Upper lobe of left lung (tissue), 6 donors: ENCODE results near the gene CRIP2. TPM values are rescaled to one million over a fixed set of nuclear protein-coding genes. Genes with fewer than 3 reads are reported as not detected.

Experiments
- ATAC-seq, 2 donors: fragments of 200-7000 bp; cut with Tn5 transposase; one replicate each; pipeline ENCODE4 v1.9.1; 2022; ENCODE audit warnings: mild to moderate bottlenecking in 2 of 2, moderate library complexity in 2 of 2; ENCODE audit not compliant: low FRiP score in 2 of 2
- DNase-seq, 2 donors: peaks; one replicate each; pipeline ENCODE4 v3.0.0-alpha.2; 2019 to 2020
- H3K27ac ChIP-seq, 4 donors: fragments of 200-600 bp; sonication (generic); one replicate each; pipeline ENCODE4 v1.5.1; 2016 to 2019
- H3K27me3 ChIP-seq, 4 donors: fragments of 200-600 bp; sonication (generic); one replicate each; pipeline ENCODE4 v1.5.1; 2017 to 2019
- H3K36me3 ChIP-seq, 4 donors: fragments of 200-600 bp; sonication (generic); one replicate each; pipeline ENCODE4 v1.5.1; 2016 to 2019
- H3K4me1 ChIP-seq, 4 donors: fragments of 200-600 bp; sonication (generic); one replicate each; pipeline ENCODE4 v1.5.1; 2018 to 2019
- H3K4me3 ChIP-seq, 4 donors: fragments of 200-600 bp; sonication (generic); one replicate each; pipeline ENCODE4 v1.5.1; 2017 to 2019; ENCODE audit warnings: mild to moderate bottlenecking in 2 of 4, moderate library complexity in 1 of 4
- H3K9me3 ChIP-seq, 4 donors: fragments of 200-600 bp; sonication (generic); one replicate each; pipeline ENCODE4 v1.5.1; 2018 to 2019
- CTCF ChIP-seq, 6 experiments: fragments of 450-650 bp in 4 of 6; fragments of 200-600 bp in 2 of 6; sonication (generic) in 2 of 6; IDR thresholded peaks; one replicate each; pipeline ENCODE4 v1.5.1; 2016 to 2019; ENCODE audit warnings: antibody characterized with exemption in 6 of 6
- EP300 ChIP-seq, 4 donors: sonication (generic); formaldehyde crosslinking; IDR thresholded peaks; one replicate each; pipeline ENCODE4 v1.5.1; 2017; ENCODE audit warnings: antibody characterized with exemption in 4 of 4, control low read depth in 2 of 4
- POLR2A ChIP-seq, 4 donors: fragments of 450-650 bp; IDR thresholded peaks; one replicate each; pipeline ENCODE4 v1.5.1; 2016 to 2017; ENCODE audit warnings: antibody characterized with exemption in 4 of 4, mild to moderate bottlenecking in 2 of 4
- POLR2AphosphoS5 ChIP-seq, 2 donors: sonication (generic); formaldehyde crosslinking; IDR thresholded peaks; one replicate each; pipeline ENCODE4 v1.5.1; 2017; ENCODE audit warnings: antibody characterized with exemption in 2 of 2
- WGBS, 2 donors: methylation state at CpG; one replicate each; pipeline ENCODE4 v1.1.5; 2017 to 2018; 5-methylcytosine and 5-hydroxymethylcytosine counted together
- total RNA-seq, 6 donors: library from RNA; depleted of rRNA in 4 of 6; stranded (reverse); fragments of >200 nt in 4 of 6; gene quantifications; one replicate each; pipeline versions ENCODE4 v1.1.0 to v1.2.1, GENCODE V29; 2016 to 2021
- donor health status: DM: no; HTN: no; CAD: no; lungs with moderate emphysema.
- donor health status: DM: no; HTN: yes; CAD: no; lungs with severe emphysema.

Gene CRIP2
- total RNA-seq, 6 donors from 2014 or later: 55.5 to 422 (median 190) TPM

DNA sequence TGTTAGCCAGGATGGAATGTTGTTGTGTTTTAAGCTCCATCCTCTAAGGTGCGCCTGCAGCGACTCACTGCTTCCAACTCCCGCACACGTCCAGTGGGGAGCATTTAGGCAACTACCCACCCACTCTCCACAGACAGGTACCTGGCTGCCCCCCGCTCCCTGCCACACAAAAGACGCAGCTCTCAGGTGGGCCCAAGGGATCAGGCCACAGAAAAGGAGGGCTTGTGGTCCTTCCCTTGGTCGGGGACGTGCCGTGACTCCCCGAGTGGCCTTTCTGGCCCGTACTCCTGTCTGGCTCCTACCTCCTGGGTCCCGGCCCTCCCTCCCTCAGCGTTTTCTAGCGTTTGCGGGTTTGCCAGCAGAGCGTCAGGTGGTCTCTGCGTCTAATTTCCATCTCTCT, 32.6 kb downstream of the CRIP2 start:
- H3K4me1 ChIP-seq: no peaks in the 10 kb centered on the region
- TF ChIP-seq POLR2A (IDR thresholded peaks at IDR 0.05) (no peak), POLR2AphosphoS5 (IDR thresholded peaks at IDR 0.05) (no peak), EP300 (IDR thresholded peaks at IDR 0.05) (no peak), CTCF (IDR thresholded peaks at IDR 0.05) (no peak)
- peak in 1 of 2 donors; percentile 10 for DNase-seq
- no peak overlapping the region for H3K27ac ChIP-seq
- H3K4me3 ChIP-seq: no peak overlapping the region
- no peaks in the 10 kb centered on the region for H3K36me3 ChIP-seq
- no peaks in the 10 kb centered on the region for H3K27me3 ChIP-seq
- H3K9me3 ChIP-seq: no peaks in the 10 kb centered on the region
- ATAC-seq: no peak
- 59 to 61% methylated on average over 15 to 17 of the region's 17 CpGs for WGBS, 2 donors

- Histone ChIP-seq H3K27ac (no peak overlapping the region), H3K4me1 (no peaks in the 10 kb centered on the region)
- TF ChIP-seq CTCF (IDR thresholded peaks at IDR 0.05) (no peak), POLR2AphosphoS5 (IDR thresholded peaks at IDR 0.05) (no peak), POLR2A (IDR thresholded peaks at IDR 0.05) (no peak), EP300 (IDR thresholded peaks at IDR 0.05) (no peak)
Observed at GRCh38 chr14:105508069-105508468, 33.4 kb downstream of the CRIP2 start.

GRCh38 chr14:105508601-105509000, 34.0 kb downstream of the CRIP2 start:
- TF ChIP-seq EP300 (IDR thresholded peaks at IDR 0.05) (no peak), POLR2A (IDR thresholded peaks at IDR 0.05) (no peak), CTCF (IDR thresholded peaks at IDR 0.05) (no peak), POLR2AphosphoS5 (IDR thresholded peaks at IDR 0.05) (no peak)
- Histone ChIP-seq H3K36me3 (no peaks in the 10 kb centered on the region), H3K4me1 (no peaks in the 10 kb centered on the region), H3K27ac (no peak overlapping the region), H3K27me3 (no peaks in the 10 kb centered on the region), H3K4me3 (no peak overlapping the region), H3K9me3 (no peaks in the 10 kb centered on the region)
- ATAC-seq (no peak), DNase-seq (peak in 1 of 2 donors; percentile 8)
- 87 to 88% methylated on average over 12 of the region's 12 CpGs for WGBS, 2 donors

More at GRCh38 chr14:105508069-105508468, 33.4 kb downstream of the CRIP2 start:
- 66 to 68% methylated on average over 16 of the region's 16 CpGs for WGBS, 2 donors
- H3K4me3 ChIP-seq: no peak overlapping the region
- no peaks in the 10 kb centered on the region for H3K9me3 ChIP-seq
- no peaks in the 10 kb centered on the region for H3K27me3 ChIP-seq
- DNase-seq: peak in 1 of 2 donors; percentile 11
- H3K36me3 ChIP-seq: no peaks in the 10 kb centered on the region
- ATAC-seq: no peak

GRCh38 chr14:105517096-105517495, 42.5 kb downstream of the CRIP2 start:
- no peaks in the 10 kb centered on the region for H3K4me1 ChIP-seq
- H3K9me3 ChIP-seq: no peaks in the 10 kb centered on the region
- H3K36me3 ChIP-seq: no peaks in the 10 kb centered on the region
- DNase-seq (no peak), ATAC-seq (no peak)
- H3K27ac ChIP-seq: no peak overlapping the region
- WGBS, 2 donors: 40 to 58% methylated on average over 4 to 5 of the region's 5 CpGs
- no peak overlapping the region for H3K4me3 ChIP-seq
- TF ChIP-seq CTCF (IDR thresholded peaks at IDR 0.05) (no peak), POLR2A (IDR thresholded peaks at IDR 0.05) (no peak), EP300 (IDR thresholded peaks at IDR 0.05) (no peak), POLR2AphosphoS5 (IDR thresholded peaks at IDR 0.05) (no peak)
- H3K27me3 ChIP-seq: no peaks in the 10 kb centered on the region

GRCh38 chr14:105519946-105520698, 45.5 kb downstream of the CRIP2 start:
- DNase-seq: no peak
- 69 to 70% methylated on average over 14 of the region's 14 CpGs for WGBS, 2 donors
- Histone ChIP-seq H3K27me3 (no peaks in the 10 kb centered on the region), H3K4me1 (no peaks in the 10 kb centered on the region), H3K4me3 (no peak overlapping the region), H3K27ac (no peak overlapping the region), H3K9me3 (no peaks in the 10 kb centered on the region), H3K36me3 (no peaks in the 10 kb centered on the region)
- TF ChIP-seq EP300 (IDR thresholded peaks at IDR 0.05) (no peak), POLR2A (IDR thresholded peaks at IDR 0.05) (no peak), POLR2AphosphoS5 (IDR thresholded peaks at IDR 0.05) (no peak), CTCF (IDR thresholded peaks at IDR 0.05) (no peak)
- ATAC-seq: no peak
